ENCODE data around the gene RNF141.

The RNF141 gene

GRCh38 chr11:10564696-10565318 lies 23.8 kb upstream of the RNF141 start:
- TF ChIP-seq CTCF (conservative IDR thresholded peaks at IDR 0.05; ENCODE audit: control insufficient read depth, insufficient read depth, low read depth, low read length): peak; percentile 31
- DNase-seq (ENCODE audit: low read depth): peak; percentile 23
- no peak overlapping the region for H3K4me3 ChIP-seq (ENCODE audit: control insufficient read depth, low read depth, low read length)

- no peak for DNase-seq (ENCODE audit: low read depth)
- no peak for TF ChIP-seq CTCF (conservative IDR thresholded peaks at IDR 0.05; ENCODE audit: control insufficient read depth, insufficient read depth, low read depth, low read length)
Measured at GRCh38 chr11:10564030-10564429, 23.0 kb upstream of the RNF141 start.

GRCh38 chr11:10561947-10562346 lies 21.0 kb upstream of the RNF141 start:
- H3K4me3 ChIP-seq (ENCODE audit: control insufficient read depth, low read depth, low read length): no peak overlapping the region
- DNase-seq (ENCODE audit: low read depth): no peak
- no peak for TF ChIP-seq CTCF (conservative IDR thresholded peaks at IDR 0.05; ENCODE audit: control insufficient read depth, insufficient read depth, low read depth, low read length)

More at GRCh38 chr11:10564030-10564429, 23.0 kb upstream of the RNF141 start:
- H3K4me3 ChIP-seq (ENCODE audit: control insufficient read depth, low read depth, low read length): no peak overlapping the region

GRCh38 chr11:10561043-10561818 lies 20.2 kb upstream of the RNF141 start:
- TF ChIP-seq CTCF (conservative IDR thresholded peaks at IDR 0.05; ENCODE audit: control insufficient read depth, insufficient read depth, low read depth, low read length): no peak
- no peak for DNase-seq (ENCODE audit: low read depth)
- H3K4me3 ChIP-seq (ENCODE audit: control insufficient read depth, low read depth, low read length): no peak overlapping the region

GRCh38 chr11:10558288-10558687 lies 17.3 kb upstream of the RNF141 start:
- no peak overlapping the region for H3K4me3 ChIP-seq (ENCODE audit: control insufficient read depth, low read depth, low read length)
- no peak for TF ChIP-seq CTCF (conservative IDR thresholded peaks at IDR 0.05; ENCODE audit: control insufficient read depth, insufficient read depth, low read depth, low read length)
- DNase-seq (ENCODE audit: low read depth): no peak

- no peak overlapping the region for H3K4me3 ChIP-seq (ENCODE audit: control insufficient read depth, low read depth, low read length)
- TF ChIP-seq CTCF (conservative IDR thresholded peaks at IDR 0.05; ENCODE audit: control insufficient read depth, insufficient read depth, low read depth, low read length): no peak
- no peak for DNase-seq (ENCODE audit: low read depth)
Measured at GRCh38 chr11:10556590-10556989, 15.6 kb upstream of the RNF141 start.
